Ovary (tissue), 9 donors: ENCODE data around the gene SLC20A1. TPM values are rescaled to one million over a fixed set of nuclear protein-coding genes. Genes with fewer than 3 reads are reported as not detected.

Experiments used
- DNase-seq, 5 donors: peaks; one replicate each; pipeline ENCODE4 v3.0.0-alpha.2; 2019 to 2020
- H3K27ac ChIP-seq, 2 donors: fragments of 200-600 bp; one replicate each; pipeline versions ENCODE4 v1.5.1 to v1.8.0; 2019 to 2022
- H3K27me3 ChIP-seq: fragments of 200-600 bp; one replicate; pipeline ENCODE4 v1.8.0; 2022
- H3K36me3 ChIP-seq: fragments of 200-600 bp; sonication (generic); one replicate; pipeline ENCODE4 v1.5.1; 2019
- H3K4me1 ChIP-seq: one replicate; pipeline ENCODE4 v1.8.1; 2013; ENCODE audit warnings: mild to moderate bottlenecking, moderate library complexity; ENCODE audit not compliant: insufficient read depth
- H3K4me3 ChIP-seq: fragments of 200-600 bp; sonication (generic); one replicate; pipeline ENCODE4 v1.5.1; 2017
- H3K9me3 ChIP-seq, 2 donors: fragments of 200-600 bp in 1 of 2; sonication (generic) in 1 of 2; one replicate each; pipeline versions ENCODE4 v1.5.1 to v1.8.1; 2013 to 2019; ENCODE audit warnings: mild to moderate bottlenecking in 1 of 2, moderate library complexity in 1 of 2
- CTCF ChIP-seq, 3 donors: fragments of 450-650 bp in 2 of 3; fragments of 200-600 bp in 1 of 3; IDR thresholded peaks; one replicate each; pipeline versions ENCODE4 v1.5.1 to v1.8.0; 2016 to 2022; ENCODE audit warnings: antibody characterized with exemption in 3 of 3, mild to moderate bottlenecking in 1 of 3
- EP300 ChIP-seq: sonication (generic); formaldehyde crosslinking; IDR thresholded peaks from one replicate; pipeline ENCODE4 v1.6.1; 2017; ENCODE audit warnings: antibody characterized with exemption
- POLR2A ChIP-seq: fragments of 450-650 bp; IDR thresholded peaks from one replicate; pipeline ENCODE4 v1.6.1; 2017; ENCODE audit warnings: antibody characterized with exemption, mild to moderate bottlenecking, moderate library complexity
- WGBS, 3 donors: extraction: QIAGEN DNeasy Blood & Tissue Kit in 1 of 3; methylation state at CpG; one replicate each; pipeline versions ENCODE4 v1.1.5 to v1.1.7; 2013 to 2017; 5-methylcytosine and 5-hydroxymethylcytosine counted together
- intact Hi-C, 4 donors: fragments of 100-400 bp; cut with DNase I; formaldehyde crosslinking; loops; one replicate each; pipeline versions ENCODE4 v1.11.0 to v1.15.1; 2022 to 2023
- polyA plus RNA-seq, 2 donors: library from polyadenylated mRNA; stranded (reverse); fragments of 200-250 nt in 1 of 2; fragments of 350-450 nt in 1 of 2; fragmentation: Illumina TruSeq in 1 of 2; extraction: RNeasy Lipid Tissue Mini Kit (QIAGEN cat#74804) in 1 of 2; gene quantifications; one replicate each; pipeline ENCODE4 v1.2.3, GENCODE V29; 2013 to 2014
- total RNA-seq, 7 donors: library from RNA; depleted of rRNA in 2 of 7; stranded (reverse); fragments of >200 nt in 2 of 7; fragmentation: NEBNext Ultra II Directional in 3 of 7; extraction: Animal tissue kit (Norgen Biotek cat#: 25700) in 3 of 7; gene quantifications; one replicate each; pipeline versions ENCODE4 v1.1.0 to v1.2.4, GENCODE V29; 2016 to 2023
- donor health status: DM: no; HTN: no; CAD: no; lungs with moderate emphysema.
- donor health status: DM: no; HTN: no; CAD: no.
- donor health status: Bipolar disorder and iron deficiency.
- donor health status: DM: yes; HTN: yes; CAD: no.
- donor health status: DM: no; HTN: no; CAD: no.
- donor health status: DM: yes; HTN: yes; CAD: no.

Gene SLC20A1
- total and polyA plus RNA-seq, 9 donors, result 8.2 to 49.9 (median 19.9) TPM

- no peaks in the 10 kb centered on the region for H3K4me1 ChIP-seq
- no peaks in the 10 kb centered on the region for H3K9me3 ChIP-seq
- H3K27me3 ChIP-seq, result no peaks in the 10 kb centered on the region
- no peak for TF ChIP-seq POLR2A
- TF ChIP-seq CTCF (IDR thresholded peaks at IDR 0.05), result no peak
- no peak overlapping the region for H3K4me3 ChIP-seq
- intact Hi-C loops, result no loop called here
- 84 to 87% (median 86%) methylated on average over 5 of the region's 5 CpGs for WGBS, 3 donors
- H3K36me3 ChIP-seq, result no peaks in the 10 kb centered on the region
- no peak for DNase-seq
- H3K27ac ChIP-seq, result no peak overlapping the region
These were observed 24.7 kb downstream of the SLC20A1 start for GRCh38 chr2:112670252-112671022.

- no peak for DNase-seq
- intact Hi-C loops, result no loop called here
- Histone ChIP-seq H3K27ac (no peak overlapping the region), H3K27me3 (no peaks in the 10 kb centered on the region), H3K9me3 (no peaks in the 10 kb centered on the region), H3K4me3 (no peak overlapping the region), H3K4me1 (no peaks in the 10 kb centered on the region), H3K36me3 (no peaks in the 10 kb centered on the region)
- TF ChIP-seq POLR2A (no peak), EP300 (no peak), CTCF (IDR thresholded peaks at IDR 0.05) (no peak)
- 80 to 83% (median 81%) methylated on average over 2 of the region's 2 CpGs for WGBS, 3 donors
These were observed 26.1 kb downstream of the SLC20A1 start for GRCh38 chr2:112671801-112672200.

DNA sequence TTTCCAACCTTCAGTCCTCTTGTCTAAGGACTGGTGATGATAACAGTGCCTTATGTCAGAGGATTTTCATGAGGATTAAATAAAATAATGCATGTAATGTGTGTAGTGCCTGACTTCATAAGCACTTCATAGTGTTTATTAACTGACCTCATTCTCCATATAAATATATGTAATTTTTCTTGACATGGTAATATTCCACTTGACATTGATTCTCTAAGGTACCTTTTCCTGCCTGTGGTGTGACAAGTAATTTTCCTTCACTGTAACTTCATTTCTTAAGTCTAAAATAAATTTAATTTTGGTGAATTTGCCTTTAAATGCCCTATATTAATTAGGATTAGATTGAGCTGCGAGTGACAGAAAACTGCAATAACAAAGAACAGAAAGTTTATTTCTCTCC, 27.3 kb downstream of the SLC20A1 start:
- DNase-seq, result no peak
- Histone ChIP-seq H3K36me3 (no peaks in the 10 kb centered on the region), H3K27me3 (no peaks in the 10 kb centered on the region), H3K4me3 (no peak overlapping the region), H3K9me3 (no peaks in the 10 kb centered on the region), H3K27ac (no peak overlapping the region), H3K4me1 (no peaks in the 10 kb centered on the region)
- intact Hi-C loops, result no loop called here
- 90 to 96% (median 94%) methylated on average over 1 of the region's 1 CpG for WGBS, 3 donors
- no peak for TF ChIP-seq EP300
- TF ChIP-seq POLR2A, result no peak
- no peak for TF ChIP-seq CTCF (IDR thresholded peaks at IDR 0.05)

DNA sequence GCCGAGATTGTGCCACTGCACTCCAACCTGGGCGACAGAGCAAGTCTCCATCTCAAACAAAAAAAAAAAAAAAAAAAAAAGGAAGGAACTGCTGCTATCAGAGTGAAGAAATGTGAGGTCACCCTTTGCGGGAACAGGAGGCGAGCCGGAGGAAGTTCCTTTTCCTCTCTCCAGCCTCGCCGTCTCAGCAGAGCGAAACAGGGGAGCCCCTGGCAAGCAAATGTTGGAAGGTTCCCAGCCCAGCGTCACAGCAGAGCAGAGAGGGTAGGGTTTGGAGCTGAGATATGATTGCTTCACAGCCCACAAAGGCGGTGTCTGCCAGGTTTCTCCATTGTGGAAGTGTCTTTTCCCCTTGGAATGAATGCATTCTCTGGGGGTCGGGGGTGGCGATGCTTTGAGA, 28.5 kb downstream of the SLC20A1 start:
- no peaks in the 10 kb centered on the region for H3K9me3 ChIP-seq
- peak in 2 of 5 donors; percentile 28 to 31 for DNase-seq
- no peaks in the 10 kb centered on the region for H3K4me1 ChIP-seq
- TF ChIP-seq CTCF (IDR thresholded peaks at IDR 0.05) (no peak), POLR2A (no peak), EP300 (no peak)
- intact Hi-C loops, result no loop called here
- WGBS, 3 donors, result 53 to 56% (median 55%) methylated on average over 12 of the region's 12 CpGs
- no peak overlapping the region for H3K4me3 ChIP-seq
- H3K27me3 ChIP-seq, result no peaks in the 10 kb centered on the region
- H3K36me3 ChIP-seq, result no peaks in the 10 kb centered on the region
- H3K27ac ChIP-seq, result no peak overlapping the region
